Urinary bladder (tissue), 4 donors: ENCODE measurements around the gene ZNF385A. TPM values are rescaled to one million over a fixed set of nuclear protein-coding genes. Genes with fewer than 3 reads are reported as not detected.
"Not testable (repeated sequence)": the region's sequence is repeated elsewhere in the genome, so short reads cannot be mapped to it uniquely, and the experiment has no call there.

Experiments used
- DNase-seq: peaks from one replicate; pipeline ENCODE4 v3.0.0-alpha.2; 2015; ENCODE audit errors: extremely low spot score
- H3K27ac ChIP-seq: one replicate; pipeline ENCODE4 v1.5.1; 2013; ENCODE audit warnings: low read depth, mild to moderate bottlenecking, moderate library complexity
- H3K36me3 ChIP-seq: one replicate; pipeline ENCODE4 v1.6.1; 2013; ENCODE audit warnings: mild to moderate bottlenecking, moderate library complexity; ENCODE audit not compliant: insufficient read depth
- H3K4me1 ChIP-seq: one replicate; pipeline ENCODE4 v1.6.1; 2013; ENCODE audit warnings: mild to moderate bottlenecking, moderate library complexity; ENCODE audit not compliant: insufficient read depth
- H3K4me3 ChIP-seq: one replicate; pipeline ENCODE4 v1.5.1; 2013; ENCODE audit warnings: low read depth, low read length
- WGBS: extraction: QIAGEN DNeasy Blood & Tissue Kit; methylation state at CpG from one replicate; pipeline ENCODE4 v1.1.7; 2013; 5-methylcytosine and 5-hydroxymethylcytosine counted together
- polyA plus RNA-seq: library from polyadenylated mRNA; stranded (reverse); fragments of 200-250 nt; gene quantifications from one replicate; pipeline ENCODE4 v1.2.3, GENCODE V29; 2013
- total RNA-seq: library from RNA; depleted of rRNA; stranded (reverse); fragments of >200 nt; gene quantifications from one replicate; pipeline ENCODE4 v1.2.3, GENCODE V29; 2014
- donor health status: healthy with polysubstance abuse.
- donor health status: healthy.

ZNF385A gene
- total and polyA plus RNA-seq, 2 donors: 5.0 to 26.3 TPM

DNA sequence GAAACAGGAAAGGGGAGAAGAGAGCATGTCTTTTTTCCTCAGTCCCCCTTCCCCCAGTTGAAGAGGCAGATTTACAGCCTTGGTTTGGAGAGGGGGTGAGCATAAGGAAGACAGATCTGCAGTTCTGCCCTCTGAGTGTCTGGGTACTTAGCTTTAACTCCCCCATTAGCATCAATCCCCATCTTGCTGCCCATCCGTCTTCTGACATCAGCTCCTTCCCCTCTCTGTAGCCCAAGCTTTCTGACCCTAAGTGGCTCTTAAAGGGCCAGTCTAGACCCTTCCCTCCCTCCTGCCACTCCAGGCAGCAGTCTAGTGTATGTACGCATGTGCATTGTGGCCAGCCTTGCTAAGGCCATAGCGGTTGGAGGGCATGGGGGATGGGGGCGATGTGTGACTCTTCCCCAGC, 27.6 kb downstream of the ZNF385A start:
- Histone ChIP-seq H3K4me1 (no peaks in the 10 kb centered on the region), H3K27ac (no peak overlapping the region)
- 91% methylated on average over 4 of the region's 4 CpGs for WGBS

DNA sequence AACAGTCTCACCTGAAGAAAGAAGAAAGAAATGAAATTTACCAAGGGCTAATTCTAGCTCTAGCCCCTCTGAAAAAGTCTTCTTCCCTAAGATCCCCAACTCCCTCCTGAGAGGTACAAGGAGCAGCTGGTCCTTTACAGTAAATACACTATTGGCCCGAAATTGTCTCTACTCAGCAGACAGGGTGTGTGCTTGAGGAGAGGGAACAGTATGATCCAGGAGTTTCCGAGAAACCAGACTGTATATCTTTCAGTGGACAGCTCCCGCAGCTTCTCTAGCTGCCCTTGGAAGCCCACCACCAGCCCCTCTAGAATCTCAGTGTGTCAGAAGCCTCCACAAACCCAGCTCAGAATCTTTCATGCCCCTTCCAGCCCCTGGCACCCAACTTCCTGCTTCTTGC, 28.3 kb downstream of the ZNF385A start:
- Histone ChIP-seq H3K4me3 (no peak overlapping the region), H3K27ac (no peak overlapping the region), H3K36me3 (no peaks in the 10 kb centered on the region), H3K4me1 (no peaks in the 10 kb centered on the region)
- no peak for DNase-seq
- 70% methylated on average over 3 of the region's 3 CpGs for WGBS

More for the DNA sequence above, 27.6 kb downstream of the ZNF385A start:
- no peak overlapping the region for H3K4me3 ChIP-seq
- no peaks in the 10 kb centered on the region for H3K36me3 ChIP-seq
- no peak for DNase-seq

DNA sequence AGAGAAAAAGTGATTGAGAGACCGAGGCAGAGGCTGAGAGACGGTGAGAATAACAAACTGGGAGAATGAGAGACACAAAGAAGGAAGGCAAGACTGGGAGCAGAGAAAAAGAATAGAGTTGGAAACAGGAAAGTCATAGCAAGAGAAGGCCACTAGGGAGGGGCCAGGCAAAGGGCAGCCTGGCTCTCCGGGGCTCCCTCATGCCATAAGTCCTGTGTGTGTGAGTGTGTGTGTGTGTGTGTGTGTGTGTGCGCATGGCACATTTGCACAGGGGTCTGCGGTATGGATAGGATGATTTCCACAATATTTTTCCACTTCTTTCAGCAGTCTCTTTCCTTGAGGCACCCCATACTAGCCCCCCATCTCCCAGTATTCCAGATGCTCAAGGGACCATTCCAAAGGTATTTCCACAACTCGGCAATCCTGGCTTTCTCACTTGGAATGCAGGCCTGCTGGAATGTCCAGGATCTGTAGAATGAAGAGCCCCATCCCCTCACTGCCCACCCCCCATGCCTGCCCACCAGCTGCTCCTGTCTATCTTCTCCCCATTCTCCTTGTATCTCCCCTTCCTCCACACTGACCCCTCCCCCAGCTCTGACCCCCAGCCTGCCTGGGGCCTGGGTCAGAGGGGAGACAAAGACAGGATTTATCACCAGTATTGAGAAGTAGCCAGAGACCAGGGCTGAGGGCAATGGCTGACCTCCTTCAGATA, 29.3 kb downstream of the ZNF385A start:
- Histone ChIP-seq H3K4me1 (no peaks in the 10 kb centered on the region), H3K36me3 (peaks cover 2% of the 10 kb centered on the region), H3K27ac (no peak overlapping the region), H3K4me3 (no peak overlapping the region)
- DNase-seq: no peak
- 69% methylated on average over 6 of the region's 6 CpGs for WGBS

DNA sequence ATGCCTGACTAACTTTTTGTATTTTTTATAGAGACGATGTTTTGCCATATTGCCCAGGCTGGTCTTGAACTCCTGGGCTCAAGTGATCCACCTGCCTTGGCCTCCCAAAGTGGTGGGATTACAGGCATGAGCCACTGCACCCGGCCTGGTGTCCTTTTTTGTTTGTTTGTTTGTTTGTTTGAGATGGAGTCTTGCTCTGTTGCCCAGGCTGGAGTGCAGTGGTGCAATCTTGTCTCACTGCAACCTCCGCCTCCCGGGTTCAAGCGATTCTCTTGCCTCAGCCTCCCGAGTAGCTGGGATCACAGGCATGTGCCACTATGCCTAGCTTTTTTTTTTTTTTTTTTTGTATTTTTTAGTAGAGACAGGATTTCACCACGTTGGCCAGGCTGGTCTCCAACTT, 30.3 kb downstream of the ZNF385A start:
- H3K27ac ChIP-seq, H3K4me1 ChIP-seq: not testable (repeated sequence)

DNA sequence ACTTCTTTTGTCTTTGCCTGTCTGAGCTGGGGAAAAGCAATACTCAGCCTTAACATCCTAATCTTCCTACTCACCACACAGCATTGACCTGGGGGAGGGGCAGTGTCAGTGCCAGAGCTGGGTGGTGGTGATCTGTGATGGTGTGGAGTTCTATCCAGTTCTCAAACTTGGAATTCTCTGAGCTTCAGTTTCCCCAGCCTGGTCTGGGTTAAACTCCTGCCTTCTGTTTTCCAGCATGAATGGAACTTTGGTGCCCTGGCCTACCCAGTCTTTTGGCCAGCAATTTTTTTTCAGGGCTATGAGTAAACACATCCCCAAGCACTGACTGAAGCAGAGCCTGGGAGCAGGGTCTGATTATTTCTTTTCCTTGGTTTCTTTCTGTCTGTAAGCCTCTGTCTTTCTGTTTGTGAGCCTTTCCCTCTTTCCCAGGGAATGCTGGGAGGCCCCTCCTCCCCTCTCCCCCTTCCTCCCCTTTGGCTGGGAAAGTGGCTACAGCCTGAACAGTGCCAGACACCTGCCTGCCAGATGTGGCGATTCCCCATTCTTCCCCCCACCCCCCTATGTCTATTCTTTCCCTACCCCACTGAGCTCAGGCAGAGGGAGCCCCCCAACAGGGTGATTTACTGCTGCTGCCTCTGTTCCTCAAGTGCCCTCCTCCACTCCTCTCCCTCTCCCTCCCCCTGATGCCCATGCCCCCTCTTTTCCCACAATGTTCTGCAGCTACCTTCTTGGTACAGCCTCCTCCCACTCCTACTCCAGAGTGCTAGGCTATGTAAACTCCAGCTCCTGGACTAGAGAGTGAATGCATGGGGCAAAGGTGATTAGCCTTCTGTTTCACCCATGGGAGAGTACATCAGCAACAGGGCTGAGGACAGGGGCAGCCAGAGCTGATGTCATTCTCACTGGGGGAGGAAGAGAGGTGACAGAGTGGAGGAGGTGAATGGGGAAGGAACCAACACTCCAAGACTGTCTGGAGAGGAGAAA, 31.4 kb downstream of the ZNF385A start:
- peaks cover 2% of the 10 kb centered on the region for H3K36me3 ChIP-seq
- H3K4me3 ChIP-seq: no peak overlapping the region
- 30% methylated on average over 1 of the region's 1 CpG for WGBS
- H3K4me1 ChIP-seq: no peaks in the 10 kb centered on the region
- peak overlapping the region; percentile 12 for H3K27ac ChIP-seq
- DNase-seq: no peak

More for the DNA sequence above, 30.3 kb downstream of the ZNF385A start:
- H3K4me3 ChIP-seq, H3K36me3 ChIP-seq, DNase-seq: not testable (repeated sequence)
- WGBS: 75% methylated on average over 7 of the region's 7 CpGs

DNA sequence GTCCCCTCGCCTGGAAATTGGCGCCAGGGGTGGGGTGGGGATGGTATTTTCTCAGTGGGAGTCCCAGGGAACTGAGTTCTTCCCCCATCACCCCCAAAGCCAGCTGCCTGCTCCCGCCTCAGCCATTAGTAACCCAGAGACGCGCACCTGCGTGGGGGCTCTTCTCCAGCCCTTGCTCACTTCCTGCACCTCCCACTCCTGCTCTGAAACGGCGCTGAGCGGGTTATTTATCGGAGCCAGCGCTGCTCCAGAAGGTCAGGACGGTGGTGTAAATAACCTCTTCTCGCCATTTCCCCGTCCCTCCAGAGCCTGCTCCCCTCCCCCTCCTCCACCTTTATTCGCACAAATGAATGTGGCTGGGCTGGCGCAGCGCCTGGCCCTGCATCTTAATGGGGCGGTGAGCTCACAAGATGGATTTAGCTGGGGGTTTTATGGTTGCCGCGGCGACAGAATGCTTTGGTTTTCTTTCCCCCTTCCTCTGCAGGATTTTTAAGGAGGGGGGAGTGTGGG, 32.5 kb downstream of the ZNF385A start:
- no peak overlapping the region for H3K4me3 ChIP-seq
- no peaks in the 10 kb centered on the region for H3K4me1 ChIP-seq
- H3K36me3 ChIP-seq: peaks cover 2% of the 10 kb centered on the region
- 18% methylated on average over 21 of the region's 21 CpGs for WGBS
- no peak for DNase-seq
- H3K27ac ChIP-seq: no peak overlapping the region

DNA sequence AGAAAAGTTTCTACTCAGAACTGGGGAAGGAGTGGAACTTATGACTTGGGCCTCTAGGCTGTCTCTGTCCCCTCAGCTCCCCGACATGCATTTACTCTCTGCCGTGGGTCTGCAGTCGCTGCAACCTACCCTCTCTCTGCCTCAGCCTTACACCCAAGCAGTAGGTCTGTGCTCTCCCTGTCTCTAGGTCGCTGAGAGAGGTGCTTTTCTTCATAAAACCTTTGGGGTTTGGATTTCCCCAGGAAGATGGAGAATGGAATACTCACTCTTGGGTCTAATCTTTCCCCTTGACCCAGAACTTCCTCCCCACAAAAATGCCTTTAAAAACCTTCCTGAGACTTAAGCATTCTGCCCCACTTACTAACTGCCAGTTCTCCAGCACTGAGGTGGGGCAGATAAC, 33.2 kb downstream of the ZNF385A start:
- no peak for DNase-seq
- Histone ChIP-seq H3K4me3 (no peak overlapping the region), H3K36me3 (peaks cover 2% of the 10 kb centered on the region), H3K27ac (no peak overlapping the region), H3K4me1 (no peaks in the 10 kb centered on the region)
- WGBS: 51% methylated on average over 4 of the region's 4 CpGs

DNA sequence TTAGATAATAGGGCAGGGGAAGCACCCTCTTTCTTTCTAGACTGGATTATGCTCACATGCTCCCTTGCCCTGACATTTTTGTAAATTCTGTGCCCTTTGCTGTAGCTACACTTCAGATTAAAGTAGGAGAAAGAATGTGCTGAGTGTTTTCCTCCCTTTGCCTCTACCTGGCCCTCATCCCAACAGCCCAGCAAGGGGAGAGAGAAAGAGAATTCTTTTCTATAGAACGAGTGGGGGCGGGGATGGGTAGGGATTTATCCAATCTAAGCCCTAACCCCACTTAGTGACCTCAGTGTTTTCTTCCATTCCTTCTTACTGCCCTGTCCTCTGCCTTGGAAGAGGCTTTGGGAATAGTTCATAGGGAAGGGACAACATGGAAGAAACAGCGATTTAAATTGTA, 33.8 kb downstream of the ZNF385A start:
- DNase-seq: no peak
- 41% methylated on average over 3 of the region's 3 CpGs for WGBS
- no peak overlapping the region for H3K4me3 ChIP-seq
- no peaks in the 10 kb centered on the region for H3K4me1 ChIP-seq
- peaks cover 2% of the 10 kb centered on the region for H3K36me3 ChIP-seq
- H3K27ac ChIP-seq: no peak overlapping the region

DNA sequence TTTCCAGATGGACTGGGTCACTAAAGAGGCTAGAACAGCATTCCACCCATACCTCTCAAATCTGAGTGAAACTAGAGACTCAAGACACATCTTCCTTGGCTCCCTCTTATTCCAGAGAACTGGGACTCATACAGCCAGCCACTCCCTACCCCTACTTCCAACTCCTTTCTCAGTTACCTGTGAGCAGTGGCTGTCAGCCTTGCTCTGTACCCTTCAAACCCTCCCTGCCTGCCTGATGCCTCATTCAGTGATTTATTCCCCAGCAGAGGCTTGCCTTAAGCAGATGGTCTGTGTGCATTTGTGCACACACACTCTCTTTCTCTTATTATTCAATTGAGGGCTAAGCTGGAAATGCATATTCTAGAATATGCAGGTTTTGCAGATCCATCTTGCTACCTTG, 34.9 kb downstream of the ZNF385A start:
- H3K36me3 ChIP-seq: peaks cover 2% of the 10 kb centered on the region
- no peaks in the 10 kb centered on the region for H3K4me1 ChIP-seq

DNA sequence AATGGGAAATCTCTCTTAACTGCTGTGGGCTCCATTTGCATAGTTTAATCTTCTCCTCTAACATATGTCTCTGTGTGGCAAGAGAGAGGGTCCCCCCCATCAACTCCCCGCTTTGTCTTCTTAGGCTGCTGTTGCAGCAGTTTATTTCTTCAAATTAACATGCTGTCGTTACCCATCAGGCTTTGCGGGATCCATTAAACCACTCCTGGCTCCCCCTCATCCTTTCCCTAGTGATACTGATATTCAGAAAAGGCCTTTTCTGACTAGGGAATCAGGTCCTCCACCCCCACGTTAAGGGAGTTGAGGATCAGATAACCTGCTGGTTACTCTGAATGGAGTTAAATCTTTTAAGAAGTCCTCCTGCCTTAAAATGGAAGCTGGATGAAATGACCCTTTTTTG, 35.5 kb downstream of the ZNF385A start:
- Histone ChIP-seq H3K4me1 (no peaks in the 10 kb centered on the region), H3K36me3 (peaks cover 2% of the 10 kb centered on the region), H3K27ac (no peak overlapping the region), H3K4me3 (no peak overlapping the region)
- no peak for DNase-seq
- WGBS: 82% methylated on average over 4 of the region's 4 CpGs

More for the DNA sequence above, 34.9 kb downstream of the ZNF385A start:
- Histone ChIP-seq H3K4me3 (no peak overlapping the region), H3K27ac (no peak overlapping the region)
- no peak for DNase-seq

DNA sequence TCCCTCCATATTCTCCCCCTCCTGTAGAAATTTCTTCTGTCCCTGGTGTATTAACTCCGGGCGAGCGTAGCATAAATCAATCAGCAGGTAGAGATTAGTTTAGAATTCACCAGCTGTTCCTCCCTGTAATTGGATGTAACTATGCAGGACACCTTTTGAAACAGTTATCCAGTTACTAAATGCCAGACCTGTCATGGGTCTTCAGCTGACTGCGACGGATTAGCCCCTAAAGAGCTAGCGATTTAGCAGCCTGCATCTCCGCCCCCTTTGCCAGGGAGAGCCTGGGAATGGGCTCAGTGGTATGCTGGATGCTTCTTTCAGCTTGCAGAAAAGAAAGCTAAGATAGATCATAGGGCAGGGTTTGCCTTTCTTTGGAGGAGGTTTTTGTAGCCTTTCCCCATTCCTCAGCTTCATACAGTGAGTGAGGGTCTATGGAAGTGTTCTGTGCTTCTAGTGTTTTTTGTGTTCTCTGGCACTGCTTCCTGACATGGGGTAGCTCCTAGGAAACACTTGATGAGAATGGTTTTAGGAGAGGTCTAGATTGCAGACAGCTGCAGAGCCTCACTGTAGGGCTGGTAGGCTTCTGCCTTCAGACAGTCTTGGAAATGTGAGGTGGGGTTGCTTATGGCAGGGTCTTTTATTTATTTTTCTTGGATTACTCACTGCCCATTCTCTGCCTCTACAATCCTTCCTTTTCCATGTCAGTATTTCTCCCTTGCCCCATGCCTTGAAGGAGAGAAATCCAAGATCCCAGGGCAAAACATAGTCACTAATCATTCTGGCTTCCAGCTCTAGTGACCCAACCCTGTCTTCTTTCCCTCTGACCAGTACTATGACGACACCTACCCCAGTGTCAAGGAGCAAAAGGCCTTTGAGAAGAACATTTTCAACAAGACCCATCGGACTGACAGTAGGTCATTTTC, 42.9 kb downstream of the ZNF385A start:
- DNase-seq: no peak
- H3K4me3 ChIP-seq: no peak overlapping the region
- no peaks in the 10 kb centered on the region for H3K4me1 ChIP-seq
- 54% methylated on average over 9 of the region's 9 CpGs for WGBS
- peaks cover 3% of the 10 kb centered on the region for H3K36me3 ChIP-seq
- H3K27ac ChIP-seq: no peak overlapping the region

DNA sequence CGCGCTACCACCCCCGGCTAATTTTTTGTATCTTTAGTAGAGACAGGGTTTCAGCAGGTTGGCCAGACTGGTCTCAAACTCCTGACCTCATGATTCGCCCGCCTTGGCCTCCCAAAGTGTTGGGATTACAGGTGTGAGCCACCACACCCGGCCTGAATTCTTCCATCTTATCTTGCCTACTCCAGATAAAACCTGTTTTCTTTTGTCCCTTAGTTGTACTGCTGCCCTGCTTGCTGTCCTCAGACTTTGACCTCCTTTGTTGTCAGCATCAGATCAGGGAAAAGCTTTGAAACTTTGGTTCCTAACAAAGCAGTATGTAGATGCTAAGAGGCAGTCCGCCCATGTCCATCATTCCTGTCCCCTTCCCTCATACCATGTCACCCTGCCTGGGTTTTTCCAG, 43.7 kb downstream of the ZNF385A start:
- DNase-seq: no peak
- Histone ChIP-seq H3K36me3 (peaks cover 3% of the 10 kb centered on the region), H3K4me3 (no peak overlapping the region), H3K27ac (no peak overlapping the region), H3K4me1 (no peaks in the 10 kb centered on the region)
- 84% methylated on average over 7 of the region's 7 CpGs for WGBS

DNA sequence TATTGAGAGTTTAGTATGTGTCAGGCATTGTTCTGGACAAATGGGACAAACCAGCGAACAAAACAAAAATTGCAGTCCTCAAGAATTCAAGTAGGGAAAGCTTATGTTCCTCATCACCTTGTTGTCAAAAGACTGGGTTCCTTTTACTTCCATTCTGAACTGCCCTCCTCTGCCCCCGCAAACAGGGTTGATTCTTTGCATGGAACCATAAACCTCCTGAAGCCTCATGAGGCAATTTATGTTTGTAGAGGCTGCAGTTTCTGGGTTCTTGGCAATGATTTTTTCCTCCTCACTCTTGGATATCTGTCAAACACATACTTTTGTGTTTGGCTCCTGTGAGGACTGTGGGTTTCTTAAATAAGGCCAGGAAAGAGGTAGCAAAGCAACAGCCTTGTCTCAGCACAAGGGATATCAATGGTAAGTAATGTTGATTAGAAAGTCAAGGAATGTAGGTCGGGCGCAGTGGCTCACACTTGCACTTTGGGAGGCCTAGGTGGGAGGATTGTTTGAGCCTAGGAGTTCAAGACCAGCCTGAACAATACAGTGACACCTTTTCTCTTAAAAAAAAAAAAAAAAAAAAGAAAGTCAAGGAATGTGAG, 45.7 kb downstream of the ZNF385A start:
- H3K27ac ChIP-seq: no peak overlapping the region
- peaks cover 2% of the 10 kb centered on the region for H3K36me3 ChIP-seq
- WGBS: 60% methylated on average over 4 of the region's 4 CpGs
- no peaks in the 10 kb centered on the region for H3K4me1 ChIP-seq
- H3K4me3 ChIP-seq: no peak overlapping the region
- no peak for DNase-seq
